PC-3 (cell line): ENCODE results near the gene SULF2.

Experiments used
- CTCF ChIP-seq: fragments of 300-600 bp; sonication (generic); conservative IDR thresholded peaks from 2 replicates; pipeline ENCODE4 v1.5.1; 2017; ENCODE audit warnings: antibody characterized with exemption, low read depth, mild to moderate bottlenecking, low read length
- EZH2 ChIP-seq: fragments of 300-600 bp; sonication (generic); IDR thresholded peaks from one replicate; pipeline ENCODE4 v1.6.1; 2017; ENCODE audit warnings: antibody characterized with exemption, mild to moderate bottlenecking, low read length; ENCODE audit not compliant: unreplicated experiment

- TF ChIP-seq EZH2 (no peak), CTCF (no peak)
Measured at GRCh38 chr20:47682916-47683315, 102.4 kb downstream of the SULF2 start.
